RWPE2 (cell line): ENCODE data around the gene RIN1.
A peak's percentile ranks its signal among the peaks of the same experiment; 100 is the strongest.

Source experiments
- ATAC-seq: fragments of 200-7000 bp; cut with Tn5 transposase; 3 replicates; pipeline ENCODE4 v1.9.1; 2021; ENCODE audit warnings: low read depth
- DNase-seq: peaks from one replicate; pipeline ENCODE4 v3.0.0-alpha.2; 2020; ENCODE audit warnings: low spot score
- H3K27ac ChIP-seq: fragments of 450-650 bp; 2 replicates; pipeline ENCODE4 v1.5.1; 2017; ENCODE audit warnings: mild to moderate bottlenecking; ENCODE audit not compliant: poor library complexity, severe bottlenecking
- H3K27me3 ChIP-seq: fragments of 250-450 bp; sonication (Bioruptor Pico); 2 replicates; pipeline ENCODE4 v1.5.1; 2021; ENCODE audit warnings: mild to moderate bottlenecking, moderate library complexity; ENCODE audit not compliant: insufficient read depth, poor library complexity, severe bottlenecking
- H3K36me3 ChIP-seq: fragments of 250-450 bp; sonication (Bioruptor Pico); 2 replicates; pipeline ENCODE4 v1.5.1; 2020; ENCODE audit warnings: low read depth, mild to moderate bottlenecking, moderate library complexity
- H3K4me1 ChIP-seq: fragments of 250-450 bp; sonication (Bioruptor Pico); 2 replicates; pipeline ENCODE4 v1.5.1; 2021; ENCODE audit warnings: mild to moderate bottlenecking, moderate library complexity; ENCODE audit not compliant: insufficient read depth, poor library complexity, severe bottlenecking
- H3K4me3 ChIP-seq: fragments of 250-450 bp; sonication (Bioruptor Pico); 2 replicates; pipeline ENCODE4 v1.5.1; 2021; ENCODE audit warnings: mild to moderate bottlenecking, moderate library complexity; ENCODE audit not compliant: severe bottlenecking
- H3K9me3 ChIP-seq: fragments of 250-450 bp; sonication (Bioruptor Pico); 2 replicates; pipeline ENCODE4 v1.5.1; 2021; ENCODE audit warnings: mild to moderate bottlenecking, moderate library complexity; ENCODE audit not compliant: severe bottlenecking
- TF ChIP-seq, protein P1 (sequence below): fragments of 450-650 bp; IDR thresholded peaks from one replicate; pipeline ENCODE4 v1.5.1; 2017; ENCODE audit warnings: mild to moderate bottlenecking, moderate library complexity; ENCODE audit not compliant: poor library complexity, severe bottlenecking

The RIN1 gene

GRCh38 chr11:66333220-66333877, 2.9 kb downstream of the RIN1 start:
- ATAC-seq (no peak), DNase-seq (peak; percentile 59)
- TF ChIP-seq, protein P1, sequence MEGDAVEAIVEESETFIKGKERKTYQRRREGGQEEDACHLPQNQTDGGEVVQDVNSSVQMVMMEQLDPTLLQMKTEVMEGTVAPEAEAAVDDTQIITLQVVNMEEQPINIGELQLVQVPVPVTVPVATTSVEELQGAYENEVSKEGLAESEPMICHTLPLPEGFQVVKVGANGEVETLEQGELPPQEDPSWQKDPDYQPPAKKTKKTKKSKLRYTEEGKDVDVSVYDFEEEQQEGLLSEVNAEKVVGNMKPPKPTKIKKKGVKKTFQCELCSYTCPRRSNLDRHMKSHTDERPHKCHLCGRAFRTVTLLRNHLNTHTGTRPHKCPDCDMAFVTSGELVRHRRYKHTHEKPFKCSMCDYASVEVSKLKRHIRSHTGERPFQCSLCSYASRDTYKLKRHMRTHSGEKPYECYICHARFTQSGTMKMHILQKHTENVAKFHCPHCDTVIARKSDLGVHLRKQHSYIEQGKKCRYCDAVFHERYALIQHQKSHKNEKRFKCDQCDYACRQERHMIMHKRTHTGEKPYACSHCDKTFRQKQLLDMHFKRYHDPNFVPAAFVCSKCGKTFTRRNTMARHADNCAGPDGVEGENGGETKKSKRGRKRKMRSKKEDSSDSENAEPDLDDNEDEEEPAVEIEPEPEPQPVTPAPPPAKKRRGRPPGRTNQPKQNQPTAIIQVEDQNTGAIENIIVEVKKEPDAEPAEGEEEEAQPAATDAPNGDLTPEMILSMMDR, result no peak
- Histone ChIP-seq H3K27me3 (no peaks in the 10 kb centered on the region), H3K4me3 (no peak overlapping the region), H3K4me1 (peaks cover 29% of the 10 kb centered on the region), H3K27ac (no peak overlapping the region), H3K9me3 (no peaks in the 10 kb centered on the region), H3K36me3 (peaks cover 43% of the 10 kb centered on the region)

GRCh38 chr11:66332371-66333219, 3.6 kb downstream of the RIN1 start:
- TF ChIP-seq, protein P1, result no peak
- Histone ChIP-seq H3K9me3 (no peaks in the 10 kb centered on the region), H3K27ac (no peak overlapping the region), H3K36me3 (peaks cover 42% of the 10 kb centered on the region), H3K27me3 (no peaks in the 10 kb centered on the region), H3K4me3 (no peak overlapping the region), H3K4me1 (peaks cover 30% of the 10 kb centered on the region)
- peak; percentile 36 for DNase-seq
- no peak for ATAC-seq

DNA sequence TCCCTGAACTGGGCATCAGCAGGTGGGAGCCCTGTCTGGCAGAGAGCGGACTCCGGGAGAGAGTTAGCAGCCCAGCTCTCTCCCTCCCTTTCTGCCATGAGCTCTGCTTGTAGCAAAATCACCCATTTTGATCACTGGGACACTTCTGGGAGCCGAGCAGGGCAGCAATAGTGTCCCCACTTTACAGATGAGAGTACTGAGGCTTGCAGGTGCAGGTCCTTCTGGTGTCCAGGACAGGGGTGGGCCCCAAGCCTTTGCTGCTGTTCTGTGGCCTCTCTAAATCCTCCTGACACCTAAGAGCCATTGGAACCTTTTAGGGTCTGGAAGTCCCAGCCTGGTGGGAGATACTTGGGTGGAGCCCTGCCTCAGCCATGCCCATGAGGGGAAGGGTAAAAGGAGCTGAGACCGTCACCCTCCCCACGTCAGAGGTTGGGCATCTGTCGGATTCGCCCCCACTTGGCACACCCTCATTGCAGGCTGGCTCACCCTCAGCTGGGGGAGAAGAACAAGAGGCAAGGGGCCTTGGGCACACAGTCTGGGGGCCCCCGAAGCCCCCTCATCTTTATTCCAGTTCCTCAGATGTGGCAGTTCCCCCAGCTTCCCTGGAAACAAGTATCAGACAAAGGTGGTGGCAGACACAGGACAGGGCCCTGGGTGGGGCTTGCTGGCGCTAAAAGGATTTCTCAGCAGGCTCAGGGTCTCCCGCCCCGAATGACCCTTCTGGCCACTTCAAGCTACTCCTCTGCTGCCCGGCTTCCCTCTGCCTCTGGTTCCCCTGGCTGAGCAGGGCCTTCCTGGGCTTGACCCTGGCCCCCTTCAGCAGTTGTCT, 4.5 kb downstream of the RIN1 start:
- TF ChIP-seq, protein P1, result no peak
- DNase-seq, result peak; percentile 42
- peaks cover 37% of the 10 kb centered on the region for H3K36me3 ChIP-seq
- ATAC-seq, result no peak
- no peak overlapping the region for H3K4me3 ChIP-seq
- no peaks in the 10 kb centered on the region for H3K9me3 ChIP-seq
- no peaks in the 10 kb centered on the region for H3K27me3 ChIP-seq
- peaks cover 30% of the 10 kb centered on the region for H3K4me1 ChIP-seq
- H3K27ac ChIP-seq, result no peak overlapping the region

- Histone ChIP-seq H3K9me3 (no peaks in the 10 kb centered on the region), H3K4me3 (no peak overlapping the region), H3K27me3 (no peaks in the 10 kb centered on the region), H3K4me1 (peaks cover 31% of the 10 kb centered on the region), H3K36me3 (peaks cover 37% of the 10 kb centered on the region), H3K27ac (no peak overlapping the region)
- ATAC-seq (no peak), DNase-seq (no peak)
- TF ChIP-seq, protein P1, result no peak
Measured at GRCh38 chr11:66330931-66331330, 5.3 kb downstream of the RIN1 start.
